ENCODE data around the gene SRP19. TPM values are rescaled to one million over a fixed set of nuclear protein-coding genes. Genes with fewer than 3 reads are reported as not detected.
"Not testable (repeated sequence)": the region's sequence is repeated elsewhere in the genome, so short reads cannot be mapped to it uniquely, and the experiment has no call there.

SRP19 gene
- total and polyA plus RNA-seq, 12 donors: 18.4 to 247 (median 77.1) TPM

- TF ChIP-seq CTCF (IDR thresholded peaks at IDR 0.05): no peak
- TF ChIP-seq POLR2A (IDR thresholded peaks at IDR 0.05): no peak
- Histone ChIP-seq H3K27ac (no peak overlapping the region), H3K27me3 (no peaks in the 10 kb centered on the region), H3K4me1 (replicated peaks in 1 of 2) (peaks cover 2 to 3% of the 10 kb centered on the region in 2 donors), H3K4me3 (no peak overlapping the region), H3K36me3 (replicated peaks in 1 of 2) (peaks cover 0 to 38% of the 10 kb centered on the region in 2 donors), H3K9me3 (replicated peaks in 1 of 3) (no peaks in the 10 kb centered on the region)
- no peak for DNase-seq
- intact Hi-C loops (cut with DNase I): no loop called here
- WGBS, 4 donors: 94 to 96% (median 95%) methylated on average over 3 of the region's 3 CpGs
These were observed 41.5 kb downstream of the SRP19 start for GRCh38 chr5:112902561-112902960.

- H3K36me3 ChIP-seq (replicated peaks in 1 of 2): peaks cover 0 to 41% of the 10 kb centered on the region in 2 donors
- H3K27me3 ChIP-seq; intact Hi-C loops (cut with DNase I); H3K4me1 ChIP-seq (replicated peaks in 1 of 2); H3K27ac ChIP-seq; H3K9me3 ChIP-seq (replicated peaks in 1 of 3); H3K4me3 ChIP-seq; DNase-seq: not testable (repeated sequence)
- 80 to 88% (median 82%) methylated on average over 3 of the region's 3 CpGs for WGBS, 4 donors
These were observed 43.9 kb downstream of the SRP19 start for GRCh38 chr5:112904996-112905395.

- Histone ChIP-seq H3K4me3 (no peak overlapping the region), H3K9me3 (replicated peaks in 1 of 3) (no peaks in the 10 kb centered on the region), H3K27ac (no peak overlapping the region), H3K27me3 (no peaks in the 10 kb centered on the region), H3K4me1 (replicated peaks in 1 of 2) (peaks cover 3 to 4% of the 10 kb centered on the region in 2 donors), H3K36me3 (replicated peaks in 1 of 2) (peaks cover 0 to 28% of the 10 kb centered on the region in 2 donors)
- intact Hi-C loops (cut with DNase I): no loop called here
- DNase-seq: no peak
- WGBS, 4 donors: 84 to 97% (median 92%) methylated on average over 3 of the region's 3 CpGs
- TF ChIP-seq CTCF (IDR thresholded peaks at IDR 0.05) (no peak), POLR2A (IDR thresholded peaks at IDR 0.05) (no peak)
These were observed 45.5 kb downstream of the SRP19 start for GRCh38 chr5:112906637-112907036.

- Histone ChIP-seq H3K36me3 (replicated peaks in 1 of 2) (peaks cover 0 to 22% of the 10 kb centered on the region in 2 donors), H3K4me1 (replicated peaks in 1 of 2) (peaks cover 3 to 9% of the 10 kb centered on the region in 2 donors), H3K4me3 (no peak overlapping the region), H3K27me3 (no peaks in the 10 kb centered on the region), H3K9me3 (replicated peaks in 1 of 3) (no peaks in the 10 kb centered on the region), H3K27ac (no peak overlapping the region)
- intact Hi-C loops (cut with DNase I): no loop called here
- 75 to 89% (median 80%) methylated on average over 4 of the region's 4 CpGs for WGBS, 4 donors
- no peak for DNase-seq
- no peak for TF ChIP-seq CTCF (IDR thresholded peaks at IDR 0.05)
These were observed 46.1 kb downstream of the SRP19 start for GRCh38 chr5:112907166-112907631.

- no peak for TF ChIP-seq POLR2A (IDR thresholded peaks at IDR 0.05)
- no peak for TF ChIP-seq CTCF (IDR thresholded peaks at IDR 0.05)
- DNase-seq: no peak
- Histone ChIP-seq H3K4me1 (replicated peaks in 1 of 2) (peaks cover 12 to 24% of the 10 kb centered on the region in 2 donors), H3K9me3 (replicated peaks in 1 of 3) (no peaks in the 10 kb centered on the region), H3K4me3 (no peak overlapping the region), H3K27me3 (no peaks in the 10 kb centered on the region), H3K27ac (no peak overlapping the region), H3K36me3 (replicated peaks in 1 of 2) (peaks cover 0 to 20% of the 10 kb centered on the region in 2 donors)
- intact Hi-C loops (cut with DNase I): no loop called here
These were observed 47.8 kb downstream of the SRP19 start for GRCh38 chr5:112908854-112909253.

Measured in adrenal gland (tissue), 12 donors.